Iris pigment epithelial cell (primary cell): ENCODE results near the gene EGFLAM.
A peak's percentile ranks its signal among the peaks of the same experiment; 100 is the strongest.
"Not testable (repeated sequence)": the region's sequence is repeated elsewhere in the genome, so short reads cannot be mapped to it uniquely, and the experiment has no call there.

Source experiments
- DNase-seq: peaks from one replicate; pipeline ENCODE4 v3.0.0-alpha.2; 2011; ENCODE audit warnings: low read depth

The EGFLAM gene

GRCh38 chr5:38329132-38329715 lies 70.9 kb downstream of the EGFLAM start:
- peak; percentile 17 for DNase-seq

GRCh38 chr5:38330207-38330606 lies 71.8 kb downstream of the EGFLAM start:
- DNase-seq, result peak; percentile 18

GRCh38 chr5:38331831-38332230 lies 73.5 kb downstream of the EGFLAM start:
- no peak for DNase-seq

GRCh38 chr5:38333181-38333580 lies 74.8 kb downstream of the EGFLAM start:
- DNase-seq, result not testable (repeated sequence)

GRCh38 chr5:38338455-38338854 lies 80.1 kb downstream of the EGFLAM start:
- DNase-seq, result no peak

GRCh38 chr5:38339446-38339845 lies 81.1 kb downstream of the EGFLAM start:
- DNase-seq, result no peak

GRCh38 chr5:38341056-38341455 lies 82.7 kb downstream of the EGFLAM start:
- no peak for DNase-seq

- DNase-seq, result no peak
Observed at GRCh38 chr5:38341641-38342040, 83.3 kb downstream of the EGFLAM start.

- DNase-seq, result no peak
Observed at GRCh38 chr5:38342261-38342660, 83.9 kb downstream of the EGFLAM start.

- no peak for DNase-seq
Observed at GRCh38 chr5:38344891-38345290, 86.5 kb downstream of the EGFLAM start.

GRCh38 chr5:38346593-38346992 lies 88.2 kb downstream of the EGFLAM start:
- DNase-seq, result no peak

- peak; percentile 17 for DNase-seq
Observed at GRCh38 chr5:38347040-38347763, 88.8 kb downstream of the EGFLAM start.

- peak; percentile 17 for DNase-seq
Observed at GRCh38 chr5:38347896-38348295, 89.5 kb downstream of the EGFLAM start.

- DNase-seq, result no peak
Observed at GRCh38 chr5:38360323-38361061, 102.1 kb downstream of the EGFLAM start.

- no peak for DNase-seq
Observed at GRCh38 chr5:38362713-38363112, 104.4 kb downstream of the EGFLAM start.

GRCh38 chr5:38364825-38365224 lies 106.5 kb downstream of the EGFLAM start:
- DNase-seq, result no peak

- DNase-seq, result no peak
Observed at GRCh38 chr5:38367410-38367809, 109.1 kb downstream of the EGFLAM start.

- DNase-seq, result no peak
Observed at GRCh38 chr5:38367966-38368365, 109.6 kb downstream of the EGFLAM start.

GRCh38 chr5:38369692-38370091 lies 111.3 kb downstream of the EGFLAM start:
- no peak for DNase-seq

- no peak for DNase-seq
Observed at GRCh38 chr5:38370358-38371100, 112.2 kb downstream of the EGFLAM start.

GRCh38 chr5:38371596-38371995 lies 113.2 kb downstream of the EGFLAM start:
- no peak for DNase-seq

- DNase-seq, result no peak
Observed at GRCh38 chr5:38373743-38374142, 115.4 kb downstream of the EGFLAM start.
